Activated CD4-positive, alpha-beta T cell treated with anti-CD3 and anti-CD28 coated beads, Interleukin-2, amount 10 ng/mL, durations not matched to agents 7 days and 5 days (primary cell): ENCODE results near the gene ZFP1. TPM values are rescaled to one million over a fixed set of nuclear protein-coding genes. Genes with fewer than 3 reads are reported as not detected.
"Not testable (repeated sequence)": the region's sequence is repeated elsewhere in the genome, so short reads cannot be mapped to it uniquely, and the experiment has no call there.

Experiments
- CTCF ChIA-PET: fragments of 350-600 bp; sonication (Branson Sonifier 250); formaldehyde crosslinking; loops from one replicate; lab custom pipeline; 2021; ENCODE audit warnings: antibody characterized with exemption; lab: Charles Lee
- POLR2A ChIA-PET: fragments of 350-600 bp; sonication (Branson Sonifier 250); formaldehyde crosslinking; loops from one replicate; lab custom pipeline; 2021; ENCODE audit warnings: antibody characterized with exemption; lab: Charles Lee
- DNase-seq: peaks from one replicate; pipeline ENCODE4 v3.0.0-alpha.2; 2020
- H3K27ac Mint-ChIP-seq: one replicate; pipeline ENCODE4 v1.8.0; 2021; ENCODE audit warnings: mild to moderate bottlenecking, moderate library complexity, mixed read lengths
- H3K27me3 Mint-ChIP-seq: one replicate; pipeline ENCODE4 v1.8.0; 2021; ENCODE audit warnings: mixed read lengths
- H3K36me3 Mint-ChIP-seq: one replicate; pipeline ENCODE4 v1.8.0; 2021; ENCODE audit warnings: low read depth, mixed read lengths
- H3K4me1 Mint-ChIP-seq: one replicate; pipeline ENCODE4 v1.8.0; 2021; ENCODE audit warnings: mixed read lengths
- H3K4me3 Mint-ChIP-seq: one replicate; pipeline ENCODE4 v1.8.0; 2021; ENCODE audit warnings: mild to moderate bottlenecking, moderate library complexity, mixed read lengths
- H3K9me3 Mint-ChIP-seq: one replicate; pipeline ENCODE4 v1.8.0; 2021; ENCODE audit warnings: mixed read lengths
- total RNA-seq, 2 experiments: library from RNA; stranded (reverse); gene quantifications; one replicate each; pipeline ENCODE4 v1.2.3, GENCODE V29; 2021

The ZFP1 gene
- total RNA-seq, 2 experiments from 2014 or later, result 11.4 to 13.1 TPM

DNA sequence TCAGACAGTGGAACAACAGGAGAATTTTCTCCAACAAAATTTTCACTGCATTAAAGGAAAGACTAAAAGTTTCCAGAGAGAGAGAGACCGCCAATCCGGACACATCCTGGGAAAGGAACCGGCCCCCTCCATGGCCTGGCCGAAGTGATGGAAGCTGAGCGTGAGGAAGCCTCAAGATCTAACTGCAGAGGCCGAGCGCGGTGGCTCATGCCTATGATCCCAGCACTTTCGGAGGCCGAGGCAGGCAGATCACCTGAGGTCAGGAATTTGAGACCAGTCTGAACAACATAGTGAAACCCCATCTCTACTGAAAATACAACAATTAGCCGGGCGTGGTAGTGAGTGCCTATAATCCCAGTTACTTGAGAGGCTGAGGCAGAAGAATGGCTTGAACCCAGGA lies 54.8 kb downstream of the ZFP1 start:
- Mint-ChIP-seq H3K27ac (no peak overlapping the region), H3K4me1 (peaks cover 15% of the 10 kb centered on the region), H3K9me3 (no peaks in the 10 kb centered on the region), H3K36me3 (no peaks in the 10 kb centered on the region), H3K4me3 (no peak overlapping the region), H3K27me3 (peaks cover 4% of the 10 kb centered on the region)
- DNase-seq, result no peak
- ChIA-PET POLR2A (no interaction called here), CTCF (no interaction called here)

DNA sequence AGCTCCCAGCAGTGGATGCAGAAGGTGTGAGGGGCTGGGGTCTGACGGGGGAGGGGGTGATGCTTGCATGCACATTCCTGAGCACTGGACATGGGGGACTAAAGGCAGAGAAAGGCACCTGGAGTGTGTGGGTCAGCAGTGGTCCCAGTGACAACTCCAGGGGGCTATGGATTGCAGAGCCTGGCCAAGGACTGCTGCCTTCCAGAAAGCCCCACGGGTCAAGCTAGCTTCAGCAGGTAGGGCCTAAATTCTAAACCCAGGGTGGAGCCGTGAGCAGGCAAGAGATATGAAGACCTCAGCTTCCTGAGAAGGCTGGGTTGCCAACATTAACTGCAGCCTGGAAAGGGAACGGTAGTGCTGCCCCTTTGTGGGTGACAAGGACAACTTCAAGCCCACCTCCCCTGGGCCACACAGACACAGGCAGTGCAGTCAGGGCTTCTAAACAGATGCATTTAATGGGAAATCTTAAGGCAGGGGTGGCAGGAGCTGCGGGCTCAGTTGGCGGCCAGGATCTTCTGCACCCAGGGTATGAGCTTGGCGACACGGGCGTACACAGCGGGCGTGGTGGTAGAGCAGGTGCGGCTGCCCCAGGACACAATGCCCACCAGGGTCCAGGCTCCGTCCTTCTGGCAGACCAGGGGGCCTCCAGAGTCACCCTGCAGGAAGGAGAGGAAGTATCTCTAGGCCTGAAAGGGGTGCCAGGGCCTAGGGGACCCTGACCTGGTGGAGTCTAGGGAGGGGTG lies 55.5 kb downstream of the ZFP1 start:
- DNase-seq, result no peak
- Mint-ChIP-seq H3K36me3 (no peaks in the 10 kb centered on the region), H3K9me3 (no peaks in the 10 kb centered on the region), H3K27ac (peak overlapping the region; percentile 43), H3K4me3 (no peak overlapping the region), H3K4me1 (peaks cover 15% of the 10 kb centered on the region), H3K27me3 (peaks cover 4% of the 10 kb centered on the region)
- POLR2A ChIA-PET, result no interaction called here
- CTCF ChIA-PET, result interaction anchor here (0.6 kb wide), 1 partner anchor 1086 kb away, joined by 3 read pairs; no protein-coding TSS in a partner anchor

DNA sequence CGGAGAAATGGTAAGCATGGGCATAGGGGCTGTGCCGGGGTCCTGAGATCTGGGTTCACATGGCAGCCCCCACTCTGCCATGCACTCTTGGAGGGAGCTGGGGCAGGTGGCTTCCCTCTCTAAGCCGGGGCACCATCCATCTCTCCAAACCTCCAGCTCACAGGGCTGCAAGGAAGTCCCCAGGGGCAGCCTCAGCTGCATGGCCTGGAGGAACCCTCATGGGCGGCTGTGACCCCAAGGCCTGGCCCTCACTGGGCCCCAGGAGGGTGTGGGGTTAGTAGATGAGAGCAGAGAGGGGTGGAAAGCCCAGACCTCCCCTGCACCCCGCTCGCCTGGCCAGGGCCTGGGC lies 56.1 kb downstream of the ZFP1 start:
- ChIA-PET CTCF (no interaction called here), POLR2A (no interaction called here)
- H3K4me3 Mint-ChIP-seq, result no peak overlapping the region
- no peak for DNase-seq
- peaks cover 14% of the 10 kb centered on the region for H3K4me1 Mint-ChIP-seq
- H3K36me3 Mint-ChIP-seq, result no peaks in the 10 kb centered on the region
- H3K27me3 Mint-ChIP-seq, result peaks cover 4% of the 10 kb centered on the region
- H3K9me3 Mint-ChIP-seq, result no peaks in the 10 kb centered on the region
- no peak overlapping the region for H3K27ac Mint-ChIP-seq

DNA sequence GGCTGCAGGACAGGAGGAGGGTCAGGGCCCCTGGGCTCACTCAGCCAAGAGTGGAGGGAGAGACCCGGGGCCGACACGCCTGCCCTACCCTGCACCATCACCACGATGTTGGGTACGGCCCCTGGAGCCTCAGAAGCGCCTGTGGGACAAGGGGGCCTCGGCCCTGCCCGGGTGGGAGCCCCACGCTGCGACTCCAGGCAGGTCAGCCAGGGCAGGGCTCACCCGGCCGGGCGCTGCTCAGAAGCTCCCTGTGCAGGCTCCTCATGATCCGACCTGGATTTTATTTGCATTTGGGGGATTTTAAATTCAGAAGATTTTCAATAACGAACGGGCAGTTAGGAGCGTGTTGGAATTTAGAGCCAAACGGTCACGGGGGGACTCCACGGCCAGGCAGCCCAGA lies 56.6 kb downstream of the ZFP1 start:
- POLR2A ChIA-PET, DNase-seq, H3K9me3 Mint-ChIP-seq, H3K27ac Mint-ChIP-seq, H3K4me3 Mint-ChIP-seq, CTCF ChIA-PET, H3K36me3 Mint-ChIP-seq, H3K27me3 Mint-ChIP-seq: not testable (repeated sequence)
- peaks cover 12% of the 10 kb centered on the region for H3K4me1 Mint-ChIP-seq

GRCh38 chr16:75205438-75205837 lies 57.1 kb downstream of the ZFP1 start:
- POLR2A ChIA-PET, DNase-seq, H3K27ac Mint-ChIP-seq, H3K36me3 Mint-ChIP-seq, H3K27me3 Mint-ChIP-seq, H3K9me3 Mint-ChIP-seq, CTCF ChIA-PET, H3K4me1 Mint-ChIP-seq, H3K4me3 Mint-ChIP-seq: not testable (repeated sequence)

GRCh38 chr16:75205961-75206748 lies 57.8 kb downstream of the ZFP1 start:
- H3K36me3 Mint-ChIP-seq, H3K4me3 Mint-ChIP-seq, H3K4me1 Mint-ChIP-seq, POLR2A ChIA-PET, DNase-seq, H3K27ac Mint-ChIP-seq, H3K27me3 Mint-ChIP-seq, H3K9me3 Mint-ChIP-seq: not testable (repeated sequence)
- CTCF ChIA-PET, result interaction anchor here (0.9 to 1.0 kb wide), 2 partner anchors 10 to 28 kb away, joined by 3 read pairs; no protein-coding TSS in a partner anchor

DNA sequence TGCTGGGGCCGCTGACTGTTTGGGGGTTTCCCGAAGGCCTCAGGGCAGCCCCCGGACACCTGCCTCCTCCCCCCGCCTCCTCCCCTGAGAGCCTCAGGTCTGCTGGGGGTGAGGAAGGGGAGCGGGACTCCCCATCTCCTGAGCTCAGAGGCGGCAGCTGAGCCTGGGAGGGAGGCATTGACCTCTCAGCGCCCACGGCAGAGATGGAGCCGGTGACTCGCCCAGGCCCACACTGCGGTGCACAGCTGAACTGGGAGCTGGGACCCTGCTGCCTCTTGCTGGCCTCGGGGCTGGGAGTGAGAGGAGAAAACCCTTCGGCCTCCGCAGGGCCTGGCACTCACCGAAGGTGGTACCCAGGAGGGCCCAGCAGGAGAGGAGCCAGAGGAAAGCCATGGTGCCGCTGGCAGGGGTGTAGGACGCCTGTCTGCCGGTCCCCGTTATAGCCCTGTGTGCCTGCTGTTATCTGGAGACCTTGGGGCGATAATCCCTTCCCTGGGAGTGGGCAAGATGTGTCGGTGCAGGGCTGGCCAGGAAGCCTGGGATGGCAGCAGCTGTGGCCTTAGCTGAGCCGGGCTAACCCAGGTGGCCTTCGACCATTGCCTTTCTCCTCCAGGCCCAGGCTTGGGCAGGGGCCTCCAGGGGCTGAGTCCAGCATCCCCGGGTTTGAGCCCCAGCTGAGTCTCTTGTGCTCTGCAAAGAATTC lies 58.6 kb downstream of the ZFP1 start, which contains the start of gene CTRB2:
Gene CTRB2 (minus strand): TSS at position 413 of the 703 bp plus-strand sequence. CDS start 20 bp downstream, at position 393.
- no peak for DNase-seq
- Mint-ChIP-seq H3K36me3 (no peaks in the 10 kb centered on the region), H3K4me3 (no peak within 1 kb of the TSS), H3K27me3 (no peaks in the 10 kb centered on the region), H3K9me3 (no peaks in the 10 kb centered on the region), H3K4me1 (no peaks in the 10 kb centered on the region), H3K27ac (no peak within 1 kb of the TSS)
- ChIA-PET POLR2A (no interaction called here), CTCF (interaction anchor here (0.9 to 1.0 kb wide), 2 partner anchors 10 to 27 kb away, joined by 3 read pairs; no protein-coding TSS in a partner anchor)

DNA sequence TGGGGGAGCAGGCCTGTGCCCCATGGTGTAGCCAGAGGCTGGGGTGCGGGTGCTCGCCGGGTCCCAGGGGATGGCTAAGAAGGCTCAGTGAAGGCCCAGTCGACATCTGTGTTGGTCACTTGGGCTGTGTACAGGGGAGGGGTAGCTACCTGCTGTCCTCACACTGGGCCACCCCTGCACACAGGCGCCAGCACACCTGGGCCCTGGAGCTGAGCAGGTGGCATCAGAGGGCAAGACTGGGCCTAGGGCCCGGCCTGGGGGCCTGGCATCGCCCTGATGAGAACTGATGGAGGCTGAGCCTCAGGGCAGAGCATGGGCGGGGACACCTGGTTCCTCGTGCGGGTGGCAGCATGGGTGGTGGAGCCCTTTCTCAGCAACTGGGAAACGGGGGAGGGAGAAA lies 59.5 kb downstream of the ZFP1 start:
- no peaks in the 10 kb centered on the region for H3K27me3 Mint-ChIP-seq
- ChIA-PET POLR2A (no interaction called here), CTCF (interaction anchor here (1.5 to 2.6 kb wide), 2 partner anchors 8 to 26 kb away, joined by 6 to 10 read pairs; no protein-coding TSS in a partner anchor)
- no peaks in the 10 kb centered on the region for H3K9me3 Mint-ChIP-seq
- no peak overlapping the region for H3K27ac Mint-ChIP-seq
- H3K4me3 Mint-ChIP-seq, result no peak overlapping the region
- no peaks in the 10 kb centered on the region for H3K4me1 Mint-ChIP-seq
- no peaks in the 10 kb centered on the region for H3K36me3 Mint-ChIP-seq
- DNase-seq, result no peak

GRCh38 chr16:75208242-75208825 lies 60.0 kb downstream of the ZFP1 start:
- CTCF ChIA-PET, result interaction anchor here (1.5 to 2.6 kb wide), 2 partner anchors 9 to 26 kb away, joined by 6 to 10 read pairs; no protein-coding TSS in a partner anchor
- H3K27me3 Mint-ChIP-seq, result no peaks in the 10 kb centered on the region
- H3K9me3 Mint-ChIP-seq, result no peaks in the 10 kb centered on the region
- no peak overlapping the region for H3K27ac Mint-ChIP-seq
- no peaks in the 10 kb centered on the region for H3K4me1 Mint-ChIP-seq
- H3K36me3 Mint-ChIP-seq, result no peaks in the 10 kb centered on the region
- no peak overlapping the region for H3K4me3 Mint-ChIP-seq
- no peak for DNase-seq
- POLR2A ChIA-PET, result no interaction called here

GRCh38 chr16:75208861-75209505 lies 60.7 kb downstream of the ZFP1 start:
- ChIA-PET POLR2A (no interaction called here), CTCF (interaction anchor here (1.5 to 2.6 kb wide), 2 partner anchors 10 to 25 kb away, joined by 6 to 10 read pairs; no protein-coding TSS in a partner anchor)
- no peak overlapping the region for H3K27ac Mint-ChIP-seq
- no peak overlapping the region for H3K4me3 Mint-ChIP-seq
- DNase-seq, result no peak
- H3K9me3 Mint-ChIP-seq, result no peaks in the 10 kb centered on the region
- no peaks in the 10 kb centered on the region for H3K36me3 Mint-ChIP-seq
- no peaks in the 10 kb centered on the region for H3K4me1 Mint-ChIP-seq
- no peaks in the 10 kb centered on the region for H3K27me3 Mint-ChIP-seq

GRCh38 chr16:75209514-75209913 lies 61.2 kb downstream of the ZFP1 start:
- H3K4me3 Mint-ChIP-seq, H3K27me3 Mint-ChIP-seq, H3K9me3 Mint-ChIP-seq, DNase-seq, H3K36me3 Mint-ChIP-seq, H3K27ac Mint-ChIP-seq, POLR2A ChIA-PET, H3K4me1 Mint-ChIP-seq: not testable (repeated sequence)
- CTCF ChIA-PET, result interaction anchor here (0.6 to 2.6 kb wide), 2 partner anchors 25 to 212 kb away, joined by 4 to 10 read pairs; no protein-coding TSS in a partner anchor

DNA sequence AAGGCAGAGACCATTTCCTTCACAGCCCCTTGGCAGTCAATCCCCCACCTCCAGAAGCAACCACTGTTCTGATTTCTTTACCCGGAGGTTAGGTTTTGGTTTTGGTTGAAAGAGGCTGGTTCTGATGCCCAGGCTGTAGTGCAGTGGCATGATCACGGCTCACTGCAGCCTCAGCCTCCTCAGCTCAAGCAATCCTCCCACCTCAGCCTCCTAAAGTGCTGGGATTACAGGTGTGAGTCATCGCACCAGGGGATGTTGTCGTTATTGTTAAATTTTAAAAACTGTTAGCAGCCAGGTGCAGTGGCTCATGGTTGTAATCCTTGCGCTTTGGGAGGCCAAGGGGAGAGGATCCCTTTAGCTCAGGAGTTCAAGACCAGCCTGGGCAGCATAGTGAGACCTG lies 61.6 kb downstream of the ZFP1 start:
- Mint-ChIP-seq H3K4me1 (no peaks in the 10 kb centered on the region), H3K9me3 (no peaks in the 10 kb centered on the region), H3K27me3 (no peaks in the 10 kb centered on the region), H3K4me3 (no peak overlapping the region), H3K27ac (no peak overlapping the region), H3K36me3 (no peaks in the 10 kb centered on the region)
- CTCF ChIA-PET, result interaction anchor here (0.6 to 2.6 kb wide), 3 partner anchors 24 to 211 kb away, joined by 3 to 10 read pairs (median 4); no protein-coding TSS in a partner anchor
- no peak for DNase-seq
- POLR2A ChIA-PET, result no interaction called here
